HCT116 (cell line): ENCODE results near the gene TBC1D13. TPM values are rescaled to one million over a fixed set of nuclear protein-coding genes. Genes with fewer than 3 reads are reported as not detected.

Experiments used
- ATAC-seq: fragments of 200-7000 bp; cut with Tn5 transposase; 2 replicates; pipeline ENCODE4 v1.9.1; 2020; ENCODE audit warnings: mild to moderate bottlenecking, moderate library complexity
- BruUV-seq: library from RNA; stranded (reverse); fragments of 400-500 nt; replicated peaks from 2 replicates; lab custom pipeline; 2021; lab: Mats Ljungman, UMichigan
- CTCF ChIA-PET: fragments of 300-600 bp; sonication (Branson Sonifier 250); formaldehyde crosslinking; loops from one replicate; lab custom pipeline; 2021; ENCODE audit warnings: antibody characterized with exemption; lab: Charles Lee
- POLR2A ChIA-PET: fragments of 300-600, 350-600 bp; sonication (Branson Sonifier 250); formaldehyde crosslinking; loops from one replicate; lab custom pipeline; 2021; ENCODE audit warnings: antibody characterized with exemption; lab: Charles Lee
- RAD21 ChIA-PET, 2 experiments: fragments of 300-600 bp; sonication (Branson Sonifier 250); formaldehyde crosslinking; loops; one replicate each; lab custom pipeline; 2023; ENCODE audit warnings: low total read pairs in 2 of 2; ENCODE audit not compliant: uncharacterized antibody in 2 of 2, unreplicated experiment in 2 of 2, low non-redundant PET in 1 of 2; lab: Charles Lee
- DNase-seq: peaks from one replicate; pipeline ENCODE4 v3.0.0-alpha.2; 2010; ENCODE audit warnings: low read depth, low spot score
- H2AFZ ChIP-seq: fragments of 200-600 bp; shearing (Covaris generic), sonication (generic); 2 replicates; pipeline ENCODE4 v1.6.1; 2017; ENCODE audit warnings: low read depth, mixed run types, mixed read lengths, antibody characterized with exemption, low read length; ENCODE audit not compliant: poor library complexity, severe bottlenecking
- H3K27ac ChIP-seq: 2 replicates; pipeline ENCODE4 v1.5.1; 2012; ENCODE audit warnings: low read depth, low read length
- H3K27me3 ChIP-seq: fragments of 200-600 bp; sonication (generic); 2 replicates; pipeline ENCODE4 v1.6.1; 2016; ENCODE audit warnings: mixed run types, low read length, mixed read lengths; ENCODE audit not compliant: insufficient read depth
- H3K36me3 ChIP-seq, 2 experiments: fragments of 200-500 bp in 1 of 2; fragments of 200-600 bp in 1 of 2; sonication (Bioruptor generic) in 1 of 2; sonication (generic) in 1 of 2; 2 replicates each; pipeline versions ENCODE4 v1.5.1 to v1.6.1; 2014 to 2016; ENCODE audit warnings: low read length in 2 of 2, inconsistent platforms in 1 of 2, mixed read lengths in 1 of 2, mixed run types in 1 of 2; ENCODE audit not compliant: insufficient read depth in 2 of 2, control insufficient read depth in 1 of 2
- H3K4me1 ChIP-seq, 2 experiments: fragments of 200-600 bp in 1 of 2; sonication (generic) in 1 of 2; 2 replicates each; pipeline versions ENCODE4 v1.5.1 to v1.6.1; 2012 to 2017; ENCODE audit warnings: low read length in 2 of 2, inconsistent platforms in 1 of 2, mild to moderate bottlenecking in 1 of 2, mixed read lengths in 1 of 2, mixed run types in 1 of 2, moderate library complexity in 1 of 2; ENCODE audit not compliant: insufficient read depth in 2 of 2, control insufficient read depth in 1 of 2
- H3K4me2 ChIP-seq: fragments of 200-600 bp; sonication (generic); 2 replicates; pipeline ENCODE4 v1.6.1; 2017; ENCODE audit warnings: mixed run types, low read length, mixed read lengths
- H3K4me3 ChIP-seq, 2 experiments: fragments of 200-600 bp in 1 of 2; sonication (generic) in 1 of 2; replicated peaks in 1 of 2; 2 replicates each; pipeline ENCODE4 v1.5.1; 2011 to 2016; ENCODE audit warnings: low read length in 2 of 2, control low read depth in 1 of 2, low read depth in 1 of 2, mild to moderate bottlenecking in 1 of 2, mixed read lengths in 1 of 2, mixed run types in 1 of 2
- H3K79me2 ChIP-seq: fragments of 200-600 bp; sonication (generic); 2 replicates; pipeline ENCODE4 v1.6.1; 2017; ENCODE audit warnings: mild to moderate bottlenecking, mixed run types, low read length, moderate library complexity, mixed read lengths; ENCODE audit not compliant: insufficient read depth
- H3K9ac ChIP-seq: fragments of 200-600 bp; sonication (generic); 2 replicates; pipeline ENCODE4 v1.6.1; 2016; ENCODE audit warnings: low read length, mixed read lengths
- H3K9me2 ChIP-seq: fragments of 200-600 bp; sonication (generic), shearing (Covaris generic); 2 replicates; pipeline ENCODE4 v1.6.1; 2017; ENCODE audit warnings: mixed run types, mild to moderate bottlenecking, moderate library complexity; ENCODE audit not compliant: insufficient read depth
- H3K9me3 ChIP-seq, 2 experiments: fragments of 200-500 bp in 1 of 2; fragments of 200-600 bp in 1 of 2; sonication (Bioruptor generic) in 1 of 2; sonication (generic) in 1 of 2; 2 replicates each; pipeline ENCODE4 v1.6.1; 2014 to 2017; ENCODE audit warnings: low read length in 2 of 2, mixed read lengths in 2 of 2, inconsistent platforms in 1 of 2, low read depth in 1 of 2, mild to moderate bottlenecking in 1 of 2, mixed run types in 1 of 2, moderate library complexity in 1 of 2; ENCODE audit not compliant: control insufficient read depth in 1 of 2, insufficient read depth in 1 of 2
- H4K20me1 ChIP-seq: fragments of 200-600 bp; sonication (generic), shearing (Covaris generic); 2 replicates; pipeline ENCODE4 v1.6.1; 2017; ENCODE audit warnings: mixed run types, mild to moderate bottlenecking, moderate library complexity; ENCODE audit not compliant: insufficient read depth
- ATF3 ChIP-seq: IDR thresholded peaks from 2 replicates; pipeline ENCODE4 v1.6.1; 2012
- CBX3 ChIP-seq: IDR thresholded peaks from 2 replicates; pipeline ENCODE4 v1.6.1; 2012; ENCODE audit warnings: low read depth
- EGR1 ChIP-seq: IDR thresholded peaks from 2 replicates; pipeline ENCODE4 v1.6.1; 2012; ENCODE audit warnings: low read depth
- EZH2phosphoT487 ChIP-seq: fragments of 200-600 bp; IDR thresholded peaks from 2 replicates; pipeline ENCODE4 v1.6.1; 2018; ENCODE audit warnings: antibody characterized with exemption, borderline replicate concordance
- REST ChIP-seq: IDR thresholded peaks from 2 replicates; pipeline ENCODE4 v1.6.1; 2012; ENCODE audit warnings: low read depth
- SIN3A ChIP-seq: IDR thresholded peaks from 2 replicates; pipeline ENCODE4 v1.6.1; 2012; ENCODE audit warnings: low read depth
- YY1 ChIP-seq: IDR thresholded peaks from 2 replicates; pipeline ENCODE4 v1.6.1; 2011; ENCODE audit warnings: low read length, low read depth, moderate library complexity, mild to moderate bottlenecking; ENCODE audit not compliant: insufficient replicate concordance; ENCODE audit errors: extremely low read depth
- ZBTB33 ChIP-seq: IDR thresholded peaks from 2 replicates; pipeline ENCODE4 v1.6.1; 2011; ENCODE audit warnings: mild to moderate bottlenecking, low read length, moderate library complexity; ENCODE audit not compliant: insufficient replicate concordance; ENCODE audit errors: extremely low read depth
- ZNF274 ChIP-seq: fragments of 200-500 bp; sonication (Bioruptor generic); IDR thresholded peaks from 2 replicates; pipeline ENCODE4 v1.6.1; 2014; ENCODE audit warnings: mild to moderate bottlenecking, low read depth, low read length, inconsistent platforms
- intact Hi-C: fragments of 100-400 bp; cut with micrococcal nuclease; formaldehyde crosslinking; loops from 2 replicates; pipeline ENCODE4 v1.10.0; 2022
- total RNA-seq: library from RNA; stranded (reverse); gene quantifications from one replicate; pipeline ENCODE4 v1.2.1, GENCODE V29; 2021; ENCODE audit not compliant: unreplicated experiment

TBC1D13 gene
- total RNA-seq, 1 experiment from 2014 or later, result 17.5 TPM

GRCh38 chr9:128845186-128845931 is 58.3 kb downstream of the TBC1D13 start:
- Histone ChIP-seq H3K9me2 (no peaks in the 10 kb centered on the region), H3K9me3 (peaks cover 7 to 10% of the 10 kb centered on the region in 2 experiments; a peak in 2 of 4 replicates), H3K79me2 (0 out of 2 replicates have a peak, but pooled peaks cover 4% of the 10 kb centered on the region), H3K4me2 (no peak overlapping the region), H2AFZ (no peak overlapping the region), H3K9ac (no peak overlapping the region), H4K20me1 (no peaks in the 10 kb centered on the region), H3K4me1 (no peaks in the 10 kb centered on the region), H3K36me3 (no peaks in the 10 kb centered on the region), H3K27me3 (no peaks in the 10 kb centered on the region), H3K4me3 (no peak overlapping the region), H3K27ac (no peak overlapping the region)
- peak; percentile 65 for ATAC-seq
- BruUV-seq, result no TSS peak
- CTCF ChIA-PET, result interaction anchor here (1.3 to 2.0 kb wide), 2 partner anchors 27 to 210 kb away, joined by 3 to 8 read pairs; partner anchors contain the start of gene ENDOG
- no peak for DNase-seq
- intact Hi-C loops, result no loop called here
- RAD21 ChIA-PET, result interaction anchor here in 1 of 2 experiments (0.5 kb wide), 1 partner anchor 79 kb away, joined by 3 read pairs; no protein-coding TSS in a partner anchor
- POLR2A ChIA-PET, result no interaction called here
- TF ChIP-seq EGR1 (no peak), REST (no peak), EZH2phosphoT487 (no peak), YY1 (no peak), SIN3A (no peak), CBX3 (no peak), ATF3 (no peak), ZBTB33 (no peak), ZNF274 (no peak)
